PC-3 (cell line): ENCODE data around the gene VRK3. TPM values are rescaled to one million over a fixed set of nuclear protein-coding genes. Genes with fewer than 3 reads are reported as not detected.

Experiments
- ATAC-seq: fragments of 200-7000 bp; cut with Tn5 transposase; 2 replicates; pipeline ENCODE4 v1.9.1; 2020; ENCODE audit warnings: mild to moderate bottlenecking, moderate library complexity
- BruUV-seq: library from RNA; stranded (reverse); fragments of 400-500 nt; replicated peaks from 2 replicates; lab custom pipeline; 2021; lab: Mats Ljungman, UMichigan
- CTCF ChIA-PET: fragments of 300-600 bp; sonication (Branson Sonifier 250); formaldehyde crosslinking; loops from one replicate; lab custom pipeline; 2022; ENCODE audit warnings: antibody characterized with exemption; lab: Charles Lee
- POLR2A ChIA-PET: fragments of 300-600 bp; sonication (Branson Sonifier 250); formaldehyde crosslinking; loops from one replicate; lab custom pipeline; 2022; ENCODE audit warnings: antibody characterized with exemption; ENCODE audit not compliant: unreplicated experiment; lab: Charles Lee
- DNase-seq: peaks from one replicate; pipeline ENCODE4 v3.0.0-alpha.2; 2015
- H2AFZ ChIP-seq: fragments of 300-600 bp; sonication (generic); 2 replicates; pipeline ENCODE4 v1.6.0; 2016; ENCODE audit warnings: antibody characterized with exemption, low read length
- H3F3A ChIP-seq: fragments of 300-600 bp; sonication (generic); one replicate; pipeline ENCODE4 v1.6.0; 2017; ENCODE audit warnings: antibody characterized with exemption, low read length, control low read depth, mild to moderate bottlenecking; ENCODE audit not compliant: unreplicated experiment
- H3K27ac ChIP-seq: fragments of 300-600 bp; sonication (generic); 2 replicates; pipeline ENCODE4 v1.5.1; 2016; ENCODE audit warnings: mild to moderate bottlenecking, low read length
- H3K27me3 ChIP-seq: fragments of 300-600 bp; sonication (generic); 2 replicates; pipeline ENCODE4 v1.6.1; 2016; ENCODE audit warnings: low read length, mixed read lengths
- H3K36me3 ChIP-seq: fragments of 300-600 bp; sonication (generic); 2 replicates; pipeline ENCODE4 v1.6.1; 2016; ENCODE audit warnings: low read depth, mixed run types, low read length, mixed read lengths
- H3K4me1 ChIP-seq: fragments of 300-600 bp; sonication (generic); 2 replicates; pipeline ENCODE4 v1.5.1; 2016; ENCODE audit warnings: low read length; ENCODE audit not compliant: insufficient read depth
- H3K4me2 ChIP-seq: fragments of 300-600 bp; sonication (generic); 2 replicates; pipeline ENCODE4 v1.6.0; 2016; ENCODE audit warnings: low read length
- H3K4me3 ChIP-seq: fragments of 300-600 bp; sonication (generic); 2 replicates; pipeline ENCODE4 v1.5.1; 2016; ENCODE audit warnings: mild to moderate bottlenecking, low read length, mixed read lengths
- H3K79me2 ChIP-seq: fragments of 300-600 bp; sonication (generic); 2 replicates; pipeline ENCODE4 v1.6.1; 2017; ENCODE audit warnings: low read length, mixed read lengths
- H3K9ac ChIP-seq: fragments of 300-600 bp; sonication (generic); 2 replicates; pipeline ENCODE4 v1.6.0; 2016; ENCODE audit warnings: mild to moderate bottlenecking, low read length
- H3K9me2 ChIP-seq: fragments of 300-600 bp; sonication (generic); replicated peaks from 2 replicates; pipeline ENCODE4 v1.6.1; 2016; ENCODE audit warnings: mixed run types, low read length, mixed read lengths
- H3K9me3 ChIP-seq: fragments of 300-600 bp; sonication (generic); 2 replicates; pipeline ENCODE4 v1.6.1; 2016; ENCODE audit warnings: low read length, mixed read lengths
- H4K20me1 ChIP-seq: fragments of 300-600 bp; sonication (generic); 2 replicates; pipeline ENCODE4 v1.6.1; 2016; ENCODE audit warnings: low read length, mixed read lengths
- EZH2 ChIP-seq: fragments of 300-600 bp; sonication (generic); IDR thresholded peaks from one replicate; pipeline ENCODE4 v1.6.1; 2017; ENCODE audit warnings: antibody characterized with exemption, mild to moderate bottlenecking, low read length; ENCODE audit not compliant: unreplicated experiment
- EZH2phosphoT487 ChIP-seq: fragments of 300-600 bp; sonication (generic); IDR thresholded peaks from 2 replicates; pipeline ENCODE4 v1.6.1; 2018; ENCODE audit warnings: mild to moderate bottlenecking, antibody characterized with exemption, low read length, borderline replicate concordance
- intact Hi-C: fragments of 100-400 bp; cut with micrococcal nuclease; formaldehyde crosslinking; loops from 2 replicates; pipeline ENCODE4 v1.9.0; 2023
- total RNA-seq: library from RNA; depleted of rRNA; stranded (reverse); fragments of >200 nt; gene quantifications from 2 replicates; pipeline ENCODE4 v1.2.3, GENCODE V29; 2014
- TF ChIP-seq, protein P1 (sequence below): fragments of 300-600 bp; sonication (generic); conservative IDR thresholded peaks from 2 replicates; pipeline ENCODE4 v1.5.1; 2017; ENCODE audit warnings: antibody characterized with exemption, low read depth, mild to moderate bottlenecking, low read length

The VRK3 gene
- total RNA-seq, 1 experiment from 2014 or later: 36.3 TPM

DNA sequence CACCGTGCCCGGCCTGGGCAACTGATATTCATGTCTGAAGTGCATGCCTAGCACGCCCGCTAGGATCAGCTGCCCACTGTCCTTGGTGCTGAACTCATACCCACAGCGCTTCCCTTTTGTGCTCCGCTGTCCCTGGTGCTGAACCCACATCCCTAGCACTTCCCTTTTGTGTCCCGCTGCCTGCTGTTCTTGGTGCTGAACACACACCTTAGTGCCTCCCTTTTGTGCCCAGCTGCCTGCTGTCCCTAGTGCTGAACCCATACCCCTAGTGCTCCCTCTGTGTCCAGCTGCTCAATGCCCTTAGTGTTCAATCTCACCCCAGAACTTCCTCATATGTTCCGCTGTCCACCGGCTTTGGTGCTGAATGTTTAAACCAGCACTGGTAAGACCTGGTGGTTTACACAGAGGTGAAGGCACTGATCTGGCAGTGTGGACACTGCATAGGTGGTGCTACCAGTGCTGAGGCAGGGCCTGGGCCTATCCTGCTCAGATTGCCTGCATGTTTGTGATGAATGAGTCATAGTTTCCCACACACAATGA, 37.9 kb downstream of the VRK3 start:
- Histone ChIP-seq H3K27ac (no peak overlapping the region), H3K79me2 (no peaks in the 10 kb centered on the region), H4K20me1 (0 out of 2 replicates have a peak, but pooled peaks cover 13% of the 10 kb centered on the region), H2AFZ (no peak overlapping the region), H3K4me3 (no peak overlapping the region), H3K9me3 (no peaks in the 10 kb centered on the region), H3K27me3 (no peaks in the 10 kb centered on the region), H3F3A (no peaks in the 10 kb centered on the region), H3K36me3 (peaks cover 25% of the 10 kb centered on the region), H3K4me1 (peaks cover 14% of the 10 kb centered on the region), H3K4me2 (no peak overlapping the region), H3K9me2 (no peaks in the 10 kb centered on the region), H3K9ac (no peak overlapping the region)
- peak; percentile 76 for ATAC-seq
- intact Hi-C loops: no loop called here
- TF ChIP-seq, protein P1, sequence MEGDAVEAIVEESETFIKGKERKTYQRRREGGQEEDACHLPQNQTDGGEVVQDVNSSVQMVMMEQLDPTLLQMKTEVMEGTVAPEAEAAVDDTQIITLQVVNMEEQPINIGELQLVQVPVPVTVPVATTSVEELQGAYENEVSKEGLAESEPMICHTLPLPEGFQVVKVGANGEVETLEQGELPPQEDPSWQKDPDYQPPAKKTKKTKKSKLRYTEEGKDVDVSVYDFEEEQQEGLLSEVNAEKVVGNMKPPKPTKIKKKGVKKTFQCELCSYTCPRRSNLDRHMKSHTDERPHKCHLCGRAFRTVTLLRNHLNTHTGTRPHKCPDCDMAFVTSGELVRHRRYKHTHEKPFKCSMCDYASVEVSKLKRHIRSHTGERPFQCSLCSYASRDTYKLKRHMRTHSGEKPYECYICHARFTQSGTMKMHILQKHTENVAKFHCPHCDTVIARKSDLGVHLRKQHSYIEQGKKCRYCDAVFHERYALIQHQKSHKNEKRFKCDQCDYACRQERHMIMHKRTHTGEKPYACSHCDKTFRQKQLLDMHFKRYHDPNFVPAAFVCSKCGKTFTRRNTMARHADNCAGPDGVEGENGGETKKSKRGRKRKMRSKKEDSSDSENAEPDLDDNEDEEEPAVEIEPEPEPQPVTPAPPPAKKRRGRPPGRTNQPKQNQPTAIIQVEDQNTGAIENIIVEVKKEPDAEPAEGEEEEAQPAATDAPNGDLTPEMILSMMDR: no peak
- TF ChIP-seq EZH2phosphoT487: no peak
- TF ChIP-seq EZH2: no peak
- POLR2A ChIA-PET: no interaction called here
- peak; percentile 95 for DNase-seq
- CTCF ChIA-PET: no interaction called here
- BruUV-seq: no TSS peak

DNA sequence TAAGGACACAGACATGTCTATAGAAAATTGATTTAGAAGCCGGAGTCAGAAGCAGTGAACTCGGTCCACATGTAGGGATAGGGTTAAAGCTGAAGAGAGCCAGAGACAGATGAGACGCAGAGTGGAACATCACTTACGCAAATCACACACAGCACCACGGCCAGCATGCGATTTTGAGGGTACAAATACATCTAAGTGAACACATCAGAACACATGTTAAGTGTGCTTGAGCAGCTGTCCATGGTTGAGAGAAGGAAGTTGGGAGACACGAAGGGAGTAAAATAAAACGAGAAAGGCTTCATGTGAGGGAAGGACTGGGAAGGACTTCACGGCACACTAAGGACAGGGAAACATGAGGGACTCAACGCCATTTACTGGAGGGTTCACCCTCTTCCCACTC, 38.8 kb downstream of the VRK3 start:
- no peaks in the 10 kb centered on the region for H3K9me2 ChIP-seq
- H3K4me3 ChIP-seq: no peak overlapping the region
- ATAC-seq (no peak), DNase-seq (no peak)
- no peak overlapping the region for H3K4me2 ChIP-seq
- no peaks in the 10 kb centered on the region for H3K27me3 ChIP-seq
- no peak overlapping the region for H2AFZ ChIP-seq
- H3K9me3 ChIP-seq: no peaks in the 10 kb centered on the region
- peaks cover 14% of the 10 kb centered on the region for H3K4me1 ChIP-seq
- CTCF ChIA-PET: no interaction called here
- POLR2A ChIA-PET: no interaction called here
- no TSS peak for BruUV-seq
- H3K27ac ChIP-seq: no peak overlapping the region
- H3K9ac ChIP-seq: no peak overlapping the region
- 0 out of 2 replicates have a peak, but pooled peaks cover 13% of the 10 kb centered on the region for H4K20me1 ChIP-seq
- H3F3A ChIP-seq: no peaks in the 10 kb centered on the region
- intact Hi-C loops: no loop called here
- TF ChIP-seq EZH2phosphoT487 (no peak), EZH2 (no peak)
- TF ChIP-seq, protein P1: no peak
- no peaks in the 10 kb centered on the region for H3K79me2 ChIP-seq
- H3K36me3 ChIP-seq: peaks cover 21% of the 10 kb centered on the region

DNA sequence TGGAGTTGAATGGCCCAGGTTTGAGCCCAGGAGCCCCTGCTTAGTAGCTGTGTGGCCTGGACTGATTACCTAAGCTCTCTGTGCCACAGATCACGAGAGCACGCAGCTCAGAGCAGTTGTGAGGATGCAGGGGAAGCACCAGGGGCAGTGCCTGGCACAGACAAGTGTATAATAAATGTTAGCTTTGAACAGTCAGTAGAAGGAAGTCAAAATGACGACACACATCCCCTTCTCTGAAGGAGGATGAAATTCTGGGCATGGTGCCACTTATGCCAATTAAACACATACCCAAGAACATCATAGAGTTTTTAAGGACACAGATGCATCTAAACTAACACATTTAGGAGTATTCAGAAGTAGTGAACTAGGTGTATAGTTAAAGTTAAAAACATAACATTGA, 39.3 kb downstream of the VRK3 start:
- Histone ChIP-seq H3K4me1 (peaks cover 14% of the 10 kb centered on the region), H3K9me3 (no peaks in the 10 kb centered on the region), H3K4me2 (no peak overlapping the region), H3K36me3 (peaks cover 16% of the 10 kb centered on the region; the same call in 1 of the 2 replicates), H3K4me3 (no peak overlapping the region), H3K79me2 (no peaks in the 10 kb centered on the region), H3K27ac (no peak overlapping the region), H3F3A (no peaks in the 10 kb centered on the region), H2AFZ (no peak overlapping the region), H3K9ac (no peak overlapping the region), H3K27me3 (no peaks in the 10 kb centered on the region), H3K9me2 (no peaks in the 10 kb centered on the region), H4K20me1 (0 out of 2 replicates have a peak, but pooled peaks cover 13% of the 10 kb centered on the region)
- intact Hi-C loops: no loop called here
- DNase-seq (peak; percentile 26), ATAC-seq (no peak)
- ChIA-PET POLR2A (no interaction called here), CTCF (no interaction called here)
- TF ChIP-seq, protein P1: no peak
- TF ChIP-seq EZH2 (no peak), EZH2phosphoT487 (no peak)
- no TSS peak for BruUV-seq
